Hepatocyte (in vitro differentiated cells): ENCODE data around the gene TXNRD2. TPM values are rescaled to one million over a fixed set of nuclear protein-coding genes. Genes with fewer than 3 reads are reported as not detected.

Source experiments
- DNase-seq: peaks from one replicate; pipeline ENCODE4 v3.0.0-alpha.2; 2016; ENCODE audit warnings: low spot score
- H2AFZ ChIP-seq: fragments of 200-600 bp; sonication (generic); 2 replicates; pipeline ENCODE4 v1.6.0; 2016; ENCODE audit warnings: antibody characterized with exemption, mild to moderate bottlenecking
- H3K27ac ChIP-seq: fragments of 200-600 bp; sonication (generic); 2 replicates; pipeline ENCODE4 v1.5.1; 2016; ENCODE audit warnings: mild to moderate bottlenecking
- H3K27me3 ChIP-seq: fragments of 200-600 bp; sonication (generic); 2 replicates; pipeline ENCODE4 v1.6.1; 2016
- H3K36me3 ChIP-seq: fragments of 200-600 bp; sonication (generic); replicated peaks from 2 replicates; pipeline ENCODE4 v1.5.1; 2016; ENCODE audit warnings: low read depth; ENCODE audit not compliant: insufficient read depth
- H3K4me1 ChIP-seq: fragments of 200-600 bp; sonication (generic); 2 replicates; pipeline ENCODE4 v1.5.1; 2016; ENCODE audit warnings: mild to moderate bottlenecking, moderate library complexity; ENCODE audit not compliant: insufficient read depth
- H3K4me2 ChIP-seq: fragments of 200-600 bp; sonication (generic); 2 replicates; pipeline ENCODE4 v1.6.0; 2016
- H3K4me3 ChIP-seq: fragments of 200-600 bp; sonication (generic); 2 replicates; pipeline ENCODE4 v1.5.1; 2016; ENCODE audit warnings: mild to moderate bottlenecking
- H3K79me2 ChIP-seq: fragments of 200-600 bp; sonication (generic); 2 replicates; pipeline ENCODE4 v1.6.0; 2017; ENCODE audit warnings: mild to moderate bottlenecking
- H3K9me2 ChIP-seq: fragments of 200-600 bp; sonication (generic); replicated peaks from 2 replicates; pipeline ENCODE4 v1.6.0; 2017; ENCODE audit warnings: mild to moderate bottlenecking; ENCODE audit not compliant: insufficient read depth
- H3K9me3 ChIP-seq: fragments of 200-600 bp; sonication (generic); 2 replicates; pipeline ENCODE4 v1.5.1; 2016; ENCODE audit warnings: low read depth, mild to moderate bottlenecking
- H4K20me1 ChIP-seq: fragments of 200-600 bp; sonication (generic); 2 replicates; pipeline ENCODE4 v1.6.0; 2016; ENCODE audit warnings: mild to moderate bottlenecking; ENCODE audit not compliant: insufficient read depth, poor library complexity, severe bottlenecking
- EZH2 ChIP-seq: fragments of 200-600 bp; sonication (generic); IDR thresholded peaks from 2 replicates; pipeline ENCODE4 v1.6.1; 2016; ENCODE audit warnings: antibody characterized with exemption, mild to moderate bottlenecking, borderline replicate concordance
- EZH2phosphoT487 ChIP-seq: fragments of 200-600 bp; sonication (generic); IDR thresholded peaks from one replicate; pipeline ENCODE4 v1.6.1; 2018; ENCODE audit warnings: antibody characterized with exemption, mild to moderate bottlenecking, low read depth, moderate library complexity; ENCODE audit not compliant: unreplicated experiment, severe bottlenecking
- WGBS: methylation state at CpG from one replicate; pipeline ENCODE4 v1.1.6; 2016; ENCODE audit warnings: low lambda C conversion rate; ENCODE audit errors: missing lambda C conversion rate; 5-methylcytosine and 5-hydroxymethylcytosine counted together
- polyA plus RNA-seq: library from polyadenylated mRNA; unstranded; fragments of >200 nt; fragmentation: Nextera tagmentation; extraction: Ambion mirVana; gene quantifications from 2 replicates; pipeline ENCODE4 v1.2.1, GENCODE V29; 2016
- total RNA-seq: library from RNA; depleted of rRNA; stranded (reverse); fragments of >200 nt; gene quantifications from 2 replicates; pipeline ENCODE4 v1.2.3, GENCODE V29; 2014
- TF ChIP-seq, protein P1 (sequence below): fragments of 200-600 bp; sonication (generic); IDR thresholded peaks from 2 replicates; pipeline ENCODE4 v1.5.1; 2016; ENCODE audit warnings: antibody characterized with exemption, mild to moderate bottlenecking; ENCODE audit not compliant: poor library complexity

The TXNRD2 gene
- total and polyA plus RNA-seq, 2 experiments from 2014 or later: 0.60 to 2.1 TPM

DNA sequence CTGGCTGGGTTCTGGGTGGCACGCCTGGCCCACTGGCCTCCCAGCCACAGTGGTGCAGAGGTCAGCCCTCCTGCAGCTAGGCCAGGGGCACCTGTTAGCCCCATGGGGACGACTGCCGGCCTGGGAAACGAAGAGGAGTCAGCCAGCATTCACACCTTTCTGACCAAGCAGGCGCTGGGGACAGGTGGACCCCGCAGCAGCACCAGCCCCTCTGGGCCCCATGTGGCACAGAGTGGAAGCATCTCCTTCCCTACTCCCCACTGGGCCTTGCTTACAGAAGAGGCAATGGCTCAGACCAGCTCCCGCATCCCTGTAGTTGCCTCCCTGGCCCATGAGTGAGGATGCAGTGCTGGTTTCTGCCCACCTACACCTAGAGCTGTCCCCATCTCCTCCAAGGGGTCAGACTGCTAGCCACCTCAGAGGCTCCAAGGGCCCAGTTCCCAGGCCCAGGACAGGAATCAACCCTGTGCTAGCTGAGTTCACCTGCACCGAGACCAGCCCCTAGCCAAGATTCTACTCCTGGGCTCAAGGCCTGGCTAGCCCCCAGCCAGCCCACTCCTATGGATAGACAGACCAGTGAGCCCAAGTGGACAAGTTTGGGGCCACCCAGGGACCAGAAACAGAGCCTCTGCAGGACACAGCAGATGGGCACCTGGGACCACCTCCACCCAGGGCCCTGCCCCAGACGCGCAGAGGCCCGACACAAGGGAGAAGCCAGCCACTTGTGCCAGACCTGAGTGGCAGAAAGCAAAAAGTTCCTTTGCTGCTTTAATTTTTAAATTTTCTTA is 27.7 kb upstream of the TXNRD2 start:
- Histone ChIP-seq H3K4me1 (peaks cover 3% of the 10 kb centered on the region), H3K9me3 (no peaks in the 10 kb centered on the region), H2AFZ (no peak overlapping the region), H4K20me1 (no peaks in the 10 kb centered on the region), H3K4me2 (no peak overlapping the region), H3K36me3 (no peaks in the 10 kb centered on the region), H3K4me3 (no peak overlapping the region), H3K27me3 (no peaks in the 10 kb centered on the region), H3K9me2 (no peaks in the 10 kb centered on the region), H3K27ac (no peak overlapping the region), H3K79me2 (peaks cover 6% of the 10 kb centered on the region)
- TF ChIP-seq, protein P1, sequence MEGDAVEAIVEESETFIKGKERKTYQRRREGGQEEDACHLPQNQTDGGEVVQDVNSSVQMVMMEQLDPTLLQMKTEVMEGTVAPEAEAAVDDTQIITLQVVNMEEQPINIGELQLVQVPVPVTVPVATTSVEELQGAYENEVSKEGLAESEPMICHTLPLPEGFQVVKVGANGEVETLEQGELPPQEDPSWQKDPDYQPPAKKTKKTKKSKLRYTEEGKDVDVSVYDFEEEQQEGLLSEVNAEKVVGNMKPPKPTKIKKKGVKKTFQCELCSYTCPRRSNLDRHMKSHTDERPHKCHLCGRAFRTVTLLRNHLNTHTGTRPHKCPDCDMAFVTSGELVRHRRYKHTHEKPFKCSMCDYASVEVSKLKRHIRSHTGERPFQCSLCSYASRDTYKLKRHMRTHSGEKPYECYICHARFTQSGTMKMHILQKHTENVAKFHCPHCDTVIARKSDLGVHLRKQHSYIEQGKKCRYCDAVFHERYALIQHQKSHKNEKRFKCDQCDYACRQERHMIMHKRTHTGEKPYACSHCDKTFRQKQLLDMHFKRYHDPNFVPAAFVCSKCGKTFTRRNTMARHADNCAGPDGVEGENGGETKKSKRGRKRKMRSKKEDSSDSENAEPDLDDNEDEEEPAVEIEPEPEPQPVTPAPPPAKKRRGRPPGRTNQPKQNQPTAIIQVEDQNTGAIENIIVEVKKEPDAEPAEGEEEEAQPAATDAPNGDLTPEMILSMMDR: no peak
- TF ChIP-seq EZH2phosphoT487: no peak
- TF ChIP-seq EZH2: no peak
- no peak for DNase-seq
- 96% methylated on average over 11 of the region's 11 CpGs for WGBS

DNA sequence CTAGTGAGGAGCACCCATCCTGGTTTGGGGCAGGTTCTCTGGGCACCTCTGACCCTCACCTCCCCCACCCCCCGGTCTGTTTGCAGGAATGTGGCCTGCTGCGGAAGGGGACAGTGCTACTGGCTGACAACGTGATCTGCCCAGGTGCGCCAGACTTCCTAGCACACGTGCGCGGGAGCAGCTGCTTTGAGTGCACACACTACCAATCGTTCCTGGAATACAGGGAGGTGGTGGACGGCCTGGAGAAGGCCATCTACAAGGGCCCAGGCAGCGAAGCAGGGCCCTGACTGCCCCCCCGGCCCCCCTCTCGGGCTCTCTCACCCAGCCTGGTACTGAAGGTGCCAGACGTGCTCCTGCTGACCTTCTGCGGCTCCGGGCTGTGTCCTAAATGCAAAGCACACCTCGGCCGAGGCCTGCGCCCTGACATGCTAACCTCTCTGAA is 26.9 kb upstream of the TXNRD2 start:
- Histone ChIP-seq H3K36me3 (no peaks in the 10 kb centered on the region), H3K9me2 (no peaks in the 10 kb centered on the region), H3K9me3 (no peaks in the 10 kb centered on the region), H2AFZ (no peak overlapping the region), H4K20me1 (no peaks in the 10 kb centered on the region), H3K79me2 (peaks cover 15% of the 10 kb centered on the region), H3K4me3 (no peak overlapping the region), H3K4me1 (peaks cover 10% of the 10 kb centered on the region), H3K27me3 (no peaks in the 10 kb centered on the region), H3K4me2 (no peak overlapping the region), H3K27ac (no peak overlapping the region)
- WGBS: 89% methylated on average over 18 of the region's 18 CpGs
- TF ChIP-seq EZH2phosphoT487 (no peak), EZH2 (no peak)
- TF ChIP-seq, protein P1: no peak
- no peak for DNase-seq

DNA sequence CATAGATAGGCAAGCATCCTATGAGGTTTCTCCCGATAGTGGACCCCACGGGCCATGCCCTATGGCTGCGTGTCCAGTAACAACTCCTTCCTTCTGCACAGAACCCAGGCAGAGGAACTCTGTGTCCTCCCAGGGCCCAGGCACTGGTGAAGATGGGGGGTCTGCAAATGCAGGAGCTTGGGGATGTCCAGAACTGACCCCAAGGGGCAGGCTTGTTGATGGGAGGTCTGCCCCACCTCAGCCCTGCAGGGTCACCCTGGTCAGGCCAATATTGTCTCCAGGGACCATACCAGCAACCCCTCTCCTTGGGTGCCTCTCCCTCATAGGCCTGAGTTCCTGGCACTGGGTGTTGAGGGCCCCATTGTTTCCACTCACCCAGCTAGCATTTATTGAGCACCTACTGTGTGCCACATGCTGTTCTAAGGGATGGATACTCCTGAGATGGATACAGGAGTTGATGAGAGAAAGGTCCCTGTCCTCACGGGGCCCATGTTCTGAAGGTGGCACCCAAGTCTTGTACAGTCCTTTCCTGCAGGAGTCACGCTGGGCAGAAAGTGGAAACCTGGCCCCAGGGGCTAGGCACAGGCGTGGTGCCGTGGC is 26.3 kb upstream of the TXNRD2 start:
- TF ChIP-seq EZH2phosphoT487: no peak
- TF ChIP-seq EZH2: no peak
- TF ChIP-seq, protein P1: no peak
- Histone ChIP-seq H4K20me1 (no peaks in the 10 kb centered on the region), H3K27ac (no peak overlapping the region), H2AFZ (no peak overlapping the region), H3K9me3 (no peaks in the 10 kb centered on the region), H3K4me3 (no peak overlapping the region), H3K4me1 (peaks cover 12% of the 10 kb centered on the region), H3K4me2 (no peak overlapping the region), H3K36me3 (no peaks in the 10 kb centered on the region), H3K9me2 (no peaks in the 10 kb centered on the region), H3K27me3 (no peaks in the 10 kb centered on the region), H3K79me2 (peaks cover 15% of the 10 kb centered on the region)
- 93% methylated on average over 7 of the region's 7 CpGs for WGBS
- DNase-seq: no peak
